WTC11 (cell line): Measurements from ENCODE around the gene LGALSL. TPM values are rescaled to one million over a fixed set of nuclear protein-coding genes. Genes with fewer than 3 reads are reported as not detected.
A peak's percentile ranks its signal among the peaks of the same experiment; 100 is the strongest.

Experiments used
- ATAC-seq: fragments of 200-7000 bp; cut with Tn5 transposase; 2 replicates; pipeline ENCODE4 v1.10.0; 2021; ENCODE audit warnings: mild to moderate bottlenecking, moderate library complexity
- CTCF ChIA-PET: fragments of 300-600 bp; sonication (Branson Sonifier 250); formaldehyde crosslinking; loops from one replicate; lab custom pipeline; 2021; ENCODE audit warnings: antibody characterized with exemption; lab: Charles Lee
- POLR2A ChIA-PET: fragments of 350-600 bp; sonication (Branson Sonifier 250); formaldehyde crosslinking; loops from one replicate; lab custom pipeline; 2021; ENCODE audit warnings: antibody characterized with exemption; lab: Charles Lee
- DNase-seq: peaks from one replicate; pipeline ENCODE4 v3.0.0; 2021; ENCODE audit warnings: low spot score
- H3K27ac Mint-ChIP-seq: 2 replicates; pipeline ENCODE4 v1.8.0; 2021; ENCODE audit warnings: mixed read lengths
- H3K27me3 Mint-ChIP-seq: 2 replicates; pipeline ENCODE4 v1.8.0; 2021; ENCODE audit warnings: low read depth, mild to moderate bottlenecking, moderate library complexity, mixed read lengths
- H3K36me3 Mint-ChIP-seq: 2 replicates; pipeline ENCODE4 v1.8.0; 2021; ENCODE audit warnings: mixed read lengths
- H3K4me1 Mint-ChIP-seq: 2 replicates; pipeline ENCODE4 v1.8.0; 2022; ENCODE audit warnings: mixed read lengths
- H3K4me3 Mint-ChIP-seq: 2 replicates; pipeline ENCODE4 v1.8.0; 2021; ENCODE audit warnings: mild to moderate bottlenecking, moderate library complexity, mixed read lengths
- H3K9me3 Mint-ChIP-seq: 2 replicates; pipeline ENCODE4 v1.8.0; 2021; ENCODE audit warnings: mixed read lengths
- CREB1 ChIP-seq: sonication (generic); formaldehyde crosslinking; IDR thresholded peaks from 2 replicates; pipeline ENCODE4 v1.8.0; 2023; ENCODE audit warnings: mild to moderate bottlenecking, missing genetic modification reagents
- E2F4 ChIP-seq: sonication (generic); formaldehyde crosslinking; IDR thresholded peaks from 2 replicates; pipeline ENCODE4 v1.8.1; 2022; ENCODE audit warnings: low read depth, mild to moderate bottlenecking, moderate library complexity, missing genetic modification reagents, borderline replicate concordance
- FOXP1 ChIP-seq: sonication (generic); formaldehyde crosslinking; IDR thresholded peaks from 2 replicates; pipeline ENCODE4 v1.8.0; 2022; ENCODE audit warnings: missing genetic modification reagents, mild to moderate bottlenecking, moderate library complexity, borderline replicate concordance
- JUN ChIP-seq: sonication (generic); formaldehyde crosslinking; IDR thresholded peaks from 2 replicates; pipeline ENCODE4 v1.8.0; 2023; ENCODE audit warnings: mild to moderate bottlenecking, missing genetic modification reagents
- NFATC4 ChIP-seq: fragments of 250-450 bp; sonication (Bioruptor Pico); IDR thresholded peaks from 2 replicates; pipeline ENCODE4 v1.9.0; 2021; ENCODE audit warnings: mild to moderate bottlenecking
- SOX15 ChIP-seq: fragments of 250-450 bp; sonication (Bioruptor Pico); IDR thresholded peaks from 2 replicates; pipeline ENCODE4 v1.9.0; 2021; ENCODE audit warnings: mild to moderate bottlenecking
- TCF7 ChIP-seq: sonication (generic); formaldehyde crosslinking; IDR thresholded peaks from 2 replicates; pipeline ENCODE4 v1.8.0; 2022; ENCODE audit warnings: mild to moderate bottlenecking, low read depth, missing genetic modification reagents, moderate library complexity
- TEAD4 ChIP-seq: sonication (generic); formaldehyde crosslinking; IDR thresholded peaks from 2 replicates; pipeline ENCODE4 v1.8.0; 2022; ENCODE audit warnings: mild to moderate bottlenecking, missing genetic modification reagents
- USF2 ChIP-seq: sonication (generic); formaldehyde crosslinking; IDR thresholded peaks from 2 replicates; pipeline ENCODE4 v1.8.1; 2023; ENCODE audit warnings: mild to moderate bottlenecking, missing genetic modification reagents, moderate library complexity
- ZNF423 ChIP-seq: fragments of 250-450 bp; sonication (Bioruptor Pico); IDR thresholded peaks from 2 replicates; pipeline ENCODE4 v2.1.2; 2022; ENCODE audit warnings: mild to moderate bottlenecking, moderate library complexity
- ZNF671 ChIP-seq: fragments of 250-450 bp; sonication (Bioruptor Pico); IDR thresholded peaks from 2 replicates; pipeline ENCODE4 v1.8.0; 2021; ENCODE audit warnings: mild to moderate bottlenecking
- total RNA-seq: library from RNA; stranded (reverse); gene quantifications from 3 replicates; pipeline ENCODE4 v1.2.3, GENCODE V29; 2021
- TF ChIP-seq, protein P1 (sequence below): sonication (generic); formaldehyde crosslinking; IDR thresholded peaks from 2 replicates; pipeline ENCODE4 v1.8.1; 2023; ENCODE audit warnings: mild to moderate bottlenecking, missing genetic modification reagents, borderline replicate concordance
- TF ChIP-seq, protein P2 (sequence below): fragments of 200-600 bp; IDR thresholded peaks from 2 replicates; pipeline ENCODE4 v1.8.0; 2022; ENCODE audit warnings: antibody characterized with exemption
- TF ChIP-seq, protein P3 (sequence below): sonication (generic); formaldehyde crosslinking; IDR thresholded peaks from 2 replicates; pipeline ENCODE4 v1.8.0; 2022; ENCODE audit warnings: mild to moderate bottlenecking, missing genetic modification reagents

LGALSL gene
- total RNA-seq, 1 experiment from 2014 or later = 21.0 TPM

- Mint-ChIP-seq H3K9me3 (no peaks in the 10 kb centered on the region), H3K4me1 (peaks cover 38% of the 10 kb centered on the region), H3K4me3 (no peak overlapping the region), H3K36me3 (no peaks in the 10 kb centered on the region), H3K27me3 (no peaks in the 10 kb centered on the region), H3K27ac (no peak overlapping the region)
- CTCF ChIA-PET = no interaction called here
- no peak for ATAC-seq
- TF ChIP-seq ZNF671 (no peak), SOX15 (no peak), E2F4 (CRISPR knock-in tag) (no peak), TEAD4 (CRISPR knock-in tag) (no peak), NFATC4 (CRISPR knock-in tag) (no peak)
- TF ChIP-seq, protein P1, sequence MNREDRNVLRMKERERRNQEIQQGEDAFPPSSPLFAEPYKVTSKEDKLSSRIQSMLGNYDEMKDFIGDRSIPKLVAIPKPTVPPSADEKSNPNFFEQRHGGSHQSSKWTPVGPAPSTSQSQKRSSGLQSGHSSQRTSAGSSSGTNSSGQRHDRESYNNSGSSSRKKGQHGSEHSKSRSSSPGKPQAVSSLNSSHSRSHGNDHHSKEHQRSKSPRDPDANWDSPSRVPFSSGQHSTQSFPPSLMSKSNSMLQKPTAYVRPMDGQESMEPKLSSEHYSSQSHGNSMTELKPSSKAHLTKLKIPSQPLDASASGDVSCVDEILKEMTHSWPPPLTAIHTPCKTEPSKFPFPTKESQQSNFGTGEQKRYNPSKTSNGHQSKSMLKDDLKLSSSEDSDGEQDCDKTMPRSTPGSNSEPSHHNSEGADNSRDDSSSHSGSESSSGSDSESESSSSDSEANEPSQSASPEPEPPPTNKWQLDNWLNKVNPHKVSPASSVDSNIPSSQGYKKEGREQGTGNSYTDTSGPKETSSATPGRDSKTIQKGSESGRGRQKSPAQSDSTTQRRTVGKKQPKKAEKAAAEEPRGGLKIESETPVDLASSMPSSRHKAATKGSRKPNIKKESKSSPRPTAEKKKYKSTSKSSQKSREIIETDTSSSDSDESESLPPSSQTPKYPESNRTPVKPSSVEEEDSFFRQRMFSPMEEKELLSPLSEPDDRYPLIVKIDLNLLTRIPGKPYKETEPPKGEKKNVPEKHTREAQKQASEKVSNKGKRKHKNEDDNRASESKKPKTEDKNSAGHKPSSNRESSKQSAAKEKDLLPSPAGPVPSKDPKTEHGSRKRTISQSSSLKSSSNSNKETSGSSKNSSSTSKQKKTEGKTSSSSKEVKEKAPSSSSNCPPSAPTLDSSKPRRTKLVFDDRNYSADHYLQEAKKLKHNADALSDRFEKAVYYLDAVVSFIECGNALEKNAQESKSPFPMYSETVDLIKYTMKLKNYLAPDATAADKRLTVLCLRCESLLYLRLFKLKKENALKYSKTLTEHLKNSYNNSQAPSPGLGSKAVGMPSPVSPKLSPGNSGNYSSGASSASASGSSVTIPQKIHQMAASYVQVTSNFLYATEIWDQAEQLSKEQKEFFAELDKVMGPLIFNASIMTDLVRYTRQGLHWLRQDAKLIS (CRISPR knock-in tag) = no peak
- POLR2A ChIA-PET = no interaction called here
- DNase-seq = no peak
Measured at GRCh38 chr2:64492272-64492671, 38.3 kb downstream of the LGALSL start.

- Mint-ChIP-seq H3K4me1 (peaks cover 38% of the 10 kb centered on the region), H3K27me3 (no peaks in the 10 kb centered on the region), H3K36me3 (no peaks in the 10 kb centered on the region), H3K9me3 (no peaks in the 10 kb centered on the region), H3K27ac (no peak overlapping the region), H3K4me3 (no peak overlapping the region)
- DNase-seq (no peak), ATAC-seq (peak; percentile 28)
- no peak for TF ChIP-seq ZNF423 (CRISPR knock-in tag)
- no peak for TF ChIP-seq CREB1 (CRISPR knock-in tag)
- no peak for TF ChIP-seq FOXP1
- TF ChIP-seq TCF7 (CRISPR knock-in tag) = no peak
- TF ChIP-seq, protein P2, sequence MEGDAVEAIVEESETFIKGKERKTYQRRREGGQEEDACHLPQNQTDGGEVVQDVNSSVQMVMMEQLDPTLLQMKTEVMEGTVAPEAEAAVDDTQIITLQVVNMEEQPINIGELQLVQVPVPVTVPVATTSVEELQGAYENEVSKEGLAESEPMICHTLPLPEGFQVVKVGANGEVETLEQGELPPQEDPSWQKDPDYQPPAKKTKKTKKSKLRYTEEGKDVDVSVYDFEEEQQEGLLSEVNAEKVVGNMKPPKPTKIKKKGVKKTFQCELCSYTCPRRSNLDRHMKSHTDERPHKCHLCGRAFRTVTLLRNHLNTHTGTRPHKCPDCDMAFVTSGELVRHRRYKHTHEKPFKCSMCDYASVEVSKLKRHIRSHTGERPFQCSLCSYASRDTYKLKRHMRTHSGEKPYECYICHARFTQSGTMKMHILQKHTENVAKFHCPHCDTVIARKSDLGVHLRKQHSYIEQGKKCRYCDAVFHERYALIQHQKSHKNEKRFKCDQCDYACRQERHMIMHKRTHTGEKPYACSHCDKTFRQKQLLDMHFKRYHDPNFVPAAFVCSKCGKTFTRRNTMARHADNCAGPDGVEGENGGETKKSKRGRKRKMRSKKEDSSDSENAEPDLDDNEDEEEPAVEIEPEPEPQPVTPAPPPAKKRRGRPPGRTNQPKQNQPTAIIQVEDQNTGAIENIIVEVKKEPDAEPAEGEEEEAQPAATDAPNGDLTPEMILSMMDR = no peak
- no peak for TF ChIP-seq ZNF671
- ChIA-PET POLR2A (interaction anchor here (0.7 kb wide), 1 partner anchor 19 kb away, joined by 3 read pairs; no protein-coding TSS in a partner anchor), CTCF (interaction anchor here (1.1 to 1.5 kb wide), 3 partner anchors 30 to 165 kb away, joined by 3 to 7 read pairs (median 4); no protein-coding TSS in a partner anchor)
Measured at GRCh38 chr2:64492821-64493220, 38.9 kb downstream of the LGALSL start.

DNA sequence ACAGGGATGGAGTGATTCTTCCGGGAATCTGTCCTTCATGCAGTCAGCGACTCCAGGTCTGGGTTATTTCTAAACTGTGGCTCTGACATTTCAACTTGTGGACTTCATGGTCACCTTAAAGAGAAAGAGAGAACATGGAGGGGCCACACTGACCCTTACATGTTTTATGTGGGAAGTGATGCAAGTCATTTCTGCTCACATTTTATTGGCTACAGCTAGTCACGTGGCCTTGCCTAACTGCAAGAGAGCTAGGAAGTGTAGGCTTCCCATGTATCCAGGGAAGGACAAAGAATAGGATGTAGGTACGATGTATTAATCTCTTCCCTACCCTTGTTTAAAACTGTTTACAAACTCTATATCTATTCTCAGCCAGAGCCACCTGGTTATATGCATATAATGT is 39.8 kb downstream of the LGALSL start:
- H3K4me3 Mint-ChIP-seq = no peak overlapping the region
- no peaks in the 10 kb centered on the region for H3K36me3 Mint-ChIP-seq
- TF ChIP-seq, protein P3, sequence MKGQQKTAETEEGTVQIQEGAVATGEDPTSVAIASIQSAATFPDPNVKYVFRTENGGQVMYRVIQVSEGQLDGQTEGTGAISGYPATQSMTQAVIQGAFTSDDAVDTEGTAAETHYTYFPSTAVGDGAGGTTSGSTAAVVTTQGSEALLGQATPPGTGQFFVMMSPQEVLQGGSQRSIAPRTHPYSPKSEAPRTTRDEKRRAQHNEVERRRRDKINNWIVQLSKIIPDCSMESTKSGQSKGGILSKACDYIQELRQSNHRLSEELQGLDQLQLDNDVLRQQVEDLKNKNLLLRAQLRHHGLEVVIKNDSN (CRISPR knock-in tag) = 0 out of 2 replicates have a peak, but pooled peaks have one; percentile 53
- TF ChIP-seq USF2 = peak; percentile 71
- TF ChIP-seq JUN (CRISPR knock-in tag) = no peak
- peaks cover 35% of the 10 kb centered on the region for H3K4me1 Mint-ChIP-seq
- ChIA-PET CTCF (interaction anchor here (1.1 to 1.5 kb wide), 3 partner anchors 29 to 166 kb away, joined by 3 to 7 read pairs (median 4); no protein-coding TSS in a partner anchor), POLR2A (no interaction called here)
- ATAC-seq (peak; percentile 35; the same call in 1 of the 2 replicates), DNase-seq (no peak)
- H3K27ac Mint-ChIP-seq = no peak overlapping the region
- H3K9me3 Mint-ChIP-seq = no peaks in the 10 kb centered on the region
- H3K27me3 Mint-ChIP-seq = no peaks in the 10 kb centered on the region
